Right lobe of liver (tissue), 6 donors: Measurements from ENCODE around the gene OR8G1. TPM values are rescaled to one million over a fixed set of nuclear protein-coding genes. Genes with fewer than 3 reads are reported as not detected.
A peak's percentile ranks its signal among the peaks of the same experiment; 100 is the strongest.

ENCODE experiments used
- ATAC-seq, 4 donors: fragments of 200-7000 bp; cut with Tn5 transposase; one replicate each; pipeline ENCODE4 v1.9.1; 2020; ENCODE audit warnings: mild to moderate bottlenecking in 4 of 4, moderate library complexity in 4 of 4
- DNase-seq, 3 donors: peaks; one replicate each; pipeline ENCODE4 v3.0.0-alpha.2; 2020
- H3K27ac ChIP-seq, 3 donors: fragments of 200-600 bp; one replicate each; pipeline ENCODE4 v1.8.0; 2022
- H3K27me3 ChIP-seq, 2 donors: fragments of 200-600 bp; one replicate each; pipeline ENCODE4 v1.8.0; 2022
- H3K36me3 ChIP-seq, 4 donors: fragments of 200-600 bp; sonication (generic) in 1 of 4; one replicate each; pipeline versions ENCODE4 v1.5.1 to v1.8.0; 2017 to 2022; ENCODE audit warnings: control low read depth in 1 of 4
- H3K4me1 ChIP-seq, 4 donors: fragments of 200-600 bp; sonication (generic) in 1 of 4; one replicate each; pipeline versions ENCODE4 v1.5.1 to v1.8.0; 2017 to 2022; ENCODE audit warnings: control low read depth in 1 of 4
- H3K4me3 ChIP-seq, 3 donors: fragments of 200-600 bp; one replicate each; pipeline ENCODE4 v1.8.0; 2022
- H3K9me3 ChIP-seq, 4 donors: fragments of 200-600 bp; sonication (generic) in 1 of 4; one replicate each; pipeline versions ENCODE4 v1.5.1 to v1.8.0; 2017 to 2022; ENCODE audit warnings: control low read depth in 1 of 4
- CTCF ChIP-seq, 4 donors: fragments of 200-600 bp in 3 of 4; fragments of 450-650 bp in 1 of 4; IDR thresholded peaks; one replicate each; pipeline versions ENCODE4 v1.5.1 to v1.8.0; 2016 to 2022; ENCODE audit warnings: antibody characterized with exemption in 4 of 4, mild to moderate bottlenecking in 2 of 4
- POLR2A ChIP-seq: fragments of 450-650 bp; IDR thresholded peaks from one replicate; pipeline ENCODE4 v1.6.1; 2017; ENCODE audit warnings: antibody characterized with exemption, mild to moderate bottlenecking
- WGBS: methylation state at CpG from one replicate; pipeline ENCODE4 v1.1.6; 2018; ENCODE audit warnings: low coverage, low lambda C conversion rate; ENCODE audit not compliant: insufficient coverage; ENCODE audit errors: missing lambda C conversion rate; 5-methylcytosine and 5-hydroxymethylcytosine counted together
- intact Hi-C, 2 donors: fragments of 100-400 bp; cut with DNase I; formaldehyde crosslinking; loops; one replicate each; pipeline versions ENCODE4 v1.11.2 to v1.14.1; 2022
- total RNA-seq, 6 experiments: library from RNA; depleted of rRNA in 2 of 6; stranded (reverse); fragments of >200 nt in 2 of 6; fragmentation: NEBNext Ultra II Directional in 3 of 6; extraction: Animal tissue kit (Norgen Biotek cat#: 25700) in 3 of 6; gene quantifications; one replicate each; pipeline versions ENCODE4 v1.1.0 to v1.2.4, GENCODE V29; 2016 to 2023
- donor health status: DM: no; HTN: yes; CAD: no.
- donor health status: DM: no; HTN: no; CAD: no.
- donor health status: DM: no; HTN: no; CAD: no.
- donor health status: DM: no; HTN: yes; CAD: no.
- donor health status: DM: no; HTN: yes; CAD: no.

Gene OR8G1
- total RNA-seq, 6 experiments from 2014 or later, result not detected

- TF ChIP-seq CTCF (IDR thresholded peaks at IDR 0.05) (no peak), POLR2A (no peak)
- no peak overlapping the region for H3K27ac ChIP-seq
- H3K4me1 ChIP-seq, result no peaks in the 10 kb centered on the region
- WGBS, result 80% methylated on average over 4 of the region's 5 CpGs
- ATAC-seq (no peak), DNase-seq (no peak)
- no peaks in the 10 kb centered on the region for H3K9me3 ChIP-seq
- H3K27me3 ChIP-seq, result no peaks in the 10 kb centered on the region
- H3K4me3 ChIP-seq, result no peak overlapping the region
- intact Hi-C loops, result no loop called here
- H3K36me3 ChIP-seq, result no peaks in the 10 kb centered on the region
These were observed 36.9 kb upstream of the OR8G1 start for GRCh38 chr11:124204008-124204407.

GRCh38 chr11:124207102-124207792 is 33.6 kb upstream of the OR8G1 start:
- intact Hi-C loops, result no loop called here
- WGBS, result 50% methylated on average over 6 of the region's 6 CpGs

GRCh38 chr11:124209824-124210357 is 31.0 kb upstream of the OR8G1 start:
- no peak overlapping the region for H3K27ac ChIP-seq
- intact Hi-C loops, result no loop called here
- no CpG with 5 or more reads among the region's 6 CpGs for WGBS
- peak in 1 of 4 donors; percentile 33 for ATAC-seq
- H3K4me3 ChIP-seq, result no peak overlapping the region
- H3K36me3 ChIP-seq, result no peaks in the 10 kb centered on the region
- no peaks in the 10 kb centered on the region for H3K9me3 ChIP-seq
- DNase-seq, result no peak
- no peaks in the 10 kb centered on the region for H3K4me1 ChIP-seq
- H3K27me3 ChIP-seq, result no peaks in the 10 kb centered on the region
- no peak for TF ChIP-seq CTCF (IDR thresholded peaks at IDR 0.05)
- TF ChIP-seq POLR2A, result no peak

More at GRCh38 chr11:124207102-124207792, 33.6 kb upstream of the OR8G1 start:
- Histone ChIP-seq H3K27ac (no peak overlapping the region), H3K4me1 (no peaks in the 10 kb centered on the region), H3K9me3 (no peaks in the 10 kb centered on the region), H3K36me3 (no peaks in the 10 kb centered on the region), H3K27me3 (no peaks in the 10 kb centered on the region), H3K4me3 (no peak overlapping the region)
- DNase-seq (no peak), ATAC-seq (no peak)
- no peak for TF ChIP-seq POLR2A
- no peak for TF ChIP-seq CTCF (IDR thresholded peaks at IDR 0.05)

GRCh38 chr11:124210421-124210820 is 30.5 kb upstream of the OR8G1 start:
- no peak for TF ChIP-seq POLR2A
- TF ChIP-seq CTCF (IDR thresholded peaks at IDR 0.05), result no peak
- no peak overlapping the region for H3K4me3 ChIP-seq
- H3K4me1 ChIP-seq, result no peaks in the 10 kb centered on the region
- H3K36me3 ChIP-seq, result no peaks in the 10 kb centered on the region
- DNase-seq (no peak), ATAC-seq (peak in 1 of 4 donors; percentile 33)
- H3K9me3 ChIP-seq, result no peaks in the 10 kb centered on the region
- H3K27me3 ChIP-seq, result no peaks in the 10 kb centered on the region
- intact Hi-C loops, result no loop called here
- WGBS, result 79% methylated on average over 4 of the region's 5 CpGs
- no peak overlapping the region for H3K27ac ChIP-seq
